ENCODE measurements around the gene ARID3A.

Gene ARID3A

GRCh38 chr19:896434-896833 lies 29.4 kb upstream of the ARID3A start:
- no peak overlapping the region for H3K4me3 ChIP-seq (ENCODE audit: low read depth, low read length)
- TF ChIP-seq, protein P1, sequence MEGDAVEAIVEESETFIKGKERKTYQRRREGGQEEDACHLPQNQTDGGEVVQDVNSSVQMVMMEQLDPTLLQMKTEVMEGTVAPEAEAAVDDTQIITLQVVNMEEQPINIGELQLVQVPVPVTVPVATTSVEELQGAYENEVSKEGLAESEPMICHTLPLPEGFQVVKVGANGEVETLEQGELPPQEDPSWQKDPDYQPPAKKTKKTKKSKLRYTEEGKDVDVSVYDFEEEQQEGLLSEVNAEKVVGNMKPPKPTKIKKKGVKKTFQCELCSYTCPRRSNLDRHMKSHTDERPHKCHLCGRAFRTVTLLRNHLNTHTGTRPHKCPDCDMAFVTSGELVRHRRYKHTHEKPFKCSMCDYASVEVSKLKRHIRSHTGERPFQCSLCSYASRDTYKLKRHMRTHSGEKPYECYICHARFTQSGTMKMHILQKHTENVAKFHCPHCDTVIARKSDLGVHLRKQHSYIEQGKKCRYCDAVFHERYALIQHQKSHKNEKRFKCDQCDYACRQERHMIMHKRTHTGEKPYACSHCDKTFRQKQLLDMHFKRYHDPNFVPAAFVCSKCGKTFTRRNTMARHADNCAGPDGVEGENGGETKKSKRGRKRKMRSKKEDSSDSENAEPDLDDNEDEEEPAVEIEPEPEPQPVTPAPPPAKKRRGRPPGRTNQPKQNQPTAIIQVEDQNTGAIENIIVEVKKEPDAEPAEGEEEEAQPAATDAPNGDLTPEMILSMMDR (IDR thresholded peaks at IDR 0.05; ENCODE audit: low read depth, low read length), result no peak

- TF ChIP-seq, protein P1 (IDR thresholded peaks at IDR 0.05; ENCODE audit: low read depth, low read length), result no peak
- H3K4me3 ChIP-seq (ENCODE audit: low read depth, low read length), result no peak overlapping the region
These were observed 28.8 kb upstream of the ARID3A start for GRCh38 chr19:896999-897398.

GRCh38 chr19:897442-898039 lies 28.3 kb upstream of the ARID3A start:
- H3K4me3 ChIP-seq (ENCODE audit: low read depth, low read length), result no peak overlapping the region
- TF ChIP-seq, protein P1 (IDR thresholded peaks at IDR 0.05; ENCODE audit: low read depth, low read length), result no peak

DNA sequence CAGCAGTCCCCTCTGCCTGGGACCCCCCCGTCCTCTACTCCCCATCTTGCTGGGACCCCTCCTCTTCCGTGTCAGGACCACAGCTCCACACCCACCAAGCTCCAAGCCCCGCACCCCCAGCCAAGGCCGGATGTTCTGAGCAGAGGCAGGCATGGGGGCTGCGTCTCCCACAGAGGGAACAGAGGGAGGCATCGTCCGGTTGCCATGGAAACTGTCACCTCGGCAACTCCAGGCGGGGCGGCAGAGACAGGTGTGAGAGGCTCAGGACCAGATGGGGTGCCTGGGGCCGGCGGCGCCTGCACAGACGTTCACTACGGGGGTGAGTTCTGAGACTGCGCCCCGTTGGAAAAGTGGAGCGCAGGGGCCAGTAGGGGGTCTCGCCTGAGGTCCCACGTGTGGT lies 27.2 kb upstream of the ARID3A start:
- TF ChIP-seq, protein P1 (IDR thresholded peaks at IDR 0.05; ENCODE audit: low read depth, low read length), result no peak

GRCh38 chr19:899336-900042 lies 26.3 kb upstream of the ARID3A start:
- no peak overlapping the region for H3K4me3 ChIP-seq (ENCODE audit: low read depth, low read length)
- TF ChIP-seq, protein P1 (IDR thresholded peaks at IDR 0.05; ENCODE audit: low read depth, low read length), result no peak

More for the DNA sequence above, 27.2 kb upstream of the ARID3A start:
- no peak overlapping the region for H3K4me3 ChIP-seq (ENCODE audit: low read depth, low read length)

GRCh38 chr19:900043-900301 lies 25.9 kb upstream of the ARID3A start:
- TF ChIP-seq, protein P1 (IDR thresholded peaks at IDR 0.05; ENCODE audit: low read depth, low read length), result no peak
- H3K4me3 ChIP-seq (ENCODE audit: low read depth, low read length), result no peak overlapping the region

GRCh38 chr19:900302-901111 lies 25.3 kb upstream of the ARID3A start:
- TF ChIP-seq, protein P1 (IDR thresholded peaks at IDR 0.05; ENCODE audit: low read depth, low read length), result no peak
- H3K4me3 ChIP-seq (ENCODE audit: low read depth, low read length), result no peak overlapping the region
